Bronchial epithelial cell (primary cell): ENCODE data around the gene BRIP1. TPM values are rescaled to one million over a fixed set of nuclear protein-coding genes. Genes with fewer than 3 reads are reported as not detected.

Experiments
- DNase-seq: peaks from one replicate; pipeline ENCODE4 v3.0.0-alpha.2; 2010; ENCODE audit warnings: low read depth
- FAIRE-seq: peaks from 2 replicates; lab custom pipeline; 2011; peaks lifted over from hg19 to GRCh38; lab: Jason Lieb, UNC
- H3K27me3 ChIP-seq: 2 replicates; pipeline ENCODE4 v1.5.1; 2011; ENCODE audit warnings: low read length; ENCODE audit not compliant: control insufficient read depth, insufficient read depth
- H3K36me3 ChIP-seq: 2 replicates; pipeline ENCODE4 v1.5.1; 2011; ENCODE audit warnings: low read length; ENCODE audit not compliant: control insufficient read depth, insufficient read depth
- H3K4me3 ChIP-seq: 2 replicates; pipeline ENCODE4 v1.5.1; 2011; ENCODE audit warnings: mild to moderate bottlenecking, low read depth, low read length, control low read depth
- CTCF ChIP-seq: IDR thresholded peaks from 2 replicates; pipeline ENCODE4 v1.5.1; 2011; ENCODE audit warnings: mild to moderate bottlenecking, moderate library complexity, low read length, control low read depth, inconsistent platforms; ENCODE audit not compliant: insufficient read depth, severe bottlenecking
- total RNA-seq: library from RNA; depleted of rRNA; stranded (reverse); fragments of >200 nt; gene quantifications from 2 replicates; pipeline ENCODE4 v1.2.1, GENCODE V29; 2014

BRIP1 gene
- total RNA-seq, 1 donor from 2014 or later = 1.1 TPM

- Histone ChIP-seq H3K27me3 (no peaks in the 10 kb centered on the region), H3K4me3 (no peak overlapping the region), H3K36me3 (no peaks in the 10 kb centered on the region)
- TF ChIP-seq CTCF = no peak
- no peak for DNase-seq
- no peak for FAIRE-seq
These were observed 124.3 kb downstream of the BRIP1 start for GRCh38 chr17:61739002-61739401.

GRCh38 chr17:61738249-61738648 is 125.1 kb downstream of the BRIP1 start:
- H3K27me3 ChIP-seq = no peaks in the 10 kb centered on the region
- FAIRE-seq (no peak), DNase-seq (no peak)
- no peaks in the 10 kb centered on the region for H3K36me3 ChIP-seq
- no peak for TF ChIP-seq CTCF
- no peak overlapping the region for H3K4me3 ChIP-seq

- Histone ChIP-seq H3K4me3 (no peak overlapping the region), H3K36me3 (no peaks in the 10 kb centered on the region), H3K27me3 (no peaks in the 10 kb centered on the region)
- DNase-seq = peak; percentile 42
- FAIRE-seq = no peak
- no peak for TF ChIP-seq CTCF
These were observed 125.5 kb downstream of the BRIP1 start for GRCh38 chr17:61737820-61738219.

- DNase-seq (no peak), FAIRE-seq (no peak)
- no peak overlapping the region for H3K4me3 ChIP-seq
- no peaks in the 10 kb centered on the region for H3K36me3 ChIP-seq
- no peak for TF ChIP-seq CTCF
- H3K27me3 ChIP-seq = no peaks in the 10 kb centered on the region
These were observed 126.9 kb downstream of the BRIP1 start for GRCh38 chr17:61736438-61736837.

GRCh38 chr17:61735807-61736206 is 127.5 kb downstream of the BRIP1 start:
- DNase-seq = no peak
- no peak for TF ChIP-seq CTCF
- Histone ChIP-seq H3K4me3 (no peak overlapping the region), H3K36me3 (no peaks in the 10 kb centered on the region), H3K27me3 (no peaks in the 10 kb centered on the region)
- FAIRE-seq = no peak

GRCh38 chr17:61734466-61734865 is 128.9 kb downstream of the BRIP1 start:
- DNase-seq (no peak), FAIRE-seq (no peak)
- H3K27me3 ChIP-seq = no peaks in the 10 kb centered on the region
- H3K36me3 ChIP-seq = no peaks in the 10 kb centered on the region
- no peak overlapping the region for H3K4me3 ChIP-seq
- no peak for TF ChIP-seq CTCF
